SK-MEL-5 (cell line): ENCODE results near the gene MYO18A. TPM values are rescaled to one million over a fixed set of nuclear protein-coding genes. Genes with fewer than 3 reads are reported as not detected.
"Not testable (repeated sequence)": the region's sequence is repeated elsewhere in the genome, so short reads cannot be mapped to it uniquely, and the experiment has no call there.

Source experiments
- DNase-seq: peaks from one replicate; pipeline ENCODE4 v3.0.0-alpha.2; 2016; ENCODE audit warnings: low read depth, low spot score
- in situ Hi-C: cut with HindIII; loops from 2 replicates; pipeline ENCODE4 v1.10.0; 2016; ENCODE audit warnings: low sequenced_read_pairs, high pct_unique_total_duplicates, low pct_unique_long_range_greater_than_20kb
- total RNA-seq: library from RNA; depleted of rRNA; stranded (reverse); fragments of >200 nt; shearing (Covaris generic); gene quantifications from 2 replicates; pipeline ENCODE4 v1.2.3, GENCODE V29; 2014

The MYO18A gene
- total RNA-seq, 1 experiment from 2014 or later: 14.9 TPM

- in situ Hi-C loops: no loop called here
- DNase-seq: no peak
Measured at GRCh38 chr17:29176558-29177351, 3.4 kb downstream of the MYO18A start.

GRCh38 chr17:29175349-29175748, 4.8 kb downstream of the MYO18A start:
- in situ Hi-C loops: no loop called here

GRCh38 chr17:29172589-29172988, 7.6 kb downstream of the MYO18A start:
- DNase-seq: no peak
- in situ Hi-C loops: no loop called here

More at GRCh38 chr17:29175349-29175748, 4.8 kb downstream of the MYO18A start:
- DNase-seq: no peak

DNA sequence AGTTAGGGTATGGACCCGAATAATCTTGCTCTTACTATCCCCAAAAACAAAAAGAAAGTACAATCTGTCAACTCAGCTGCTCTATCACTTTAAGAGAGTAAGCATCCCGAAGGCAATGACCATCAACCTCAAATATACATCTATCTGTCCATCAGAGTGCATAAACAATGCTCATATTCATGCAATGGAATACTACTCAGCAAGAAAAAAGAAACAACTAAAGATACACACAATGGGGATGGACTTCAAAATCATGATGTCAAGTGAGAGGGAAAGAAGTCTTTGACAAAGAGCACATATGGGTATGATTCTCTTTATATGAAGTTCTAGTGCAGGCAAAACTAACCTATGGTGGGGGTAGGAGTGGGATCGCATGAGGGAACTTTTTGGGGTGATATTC, 9.5 kb downstream of the MYO18A start:
- in situ Hi-C loops: no loop called here

GRCh38 chr17:29169806-29170591, 10.2 kb downstream of the MYO18A start:
- no peak for DNase-seq
- in situ Hi-C loops: no loop called here

More for the DNA sequence above, 9.5 kb downstream of the MYO18A start:
- DNase-seq: no peak

- in situ Hi-C loops, DNase-seq: not testable (repeated sequence)
Measured at GRCh38 chr17:29168759-29169126, 11.5 kb downstream of the MYO18A start.

DNA sequence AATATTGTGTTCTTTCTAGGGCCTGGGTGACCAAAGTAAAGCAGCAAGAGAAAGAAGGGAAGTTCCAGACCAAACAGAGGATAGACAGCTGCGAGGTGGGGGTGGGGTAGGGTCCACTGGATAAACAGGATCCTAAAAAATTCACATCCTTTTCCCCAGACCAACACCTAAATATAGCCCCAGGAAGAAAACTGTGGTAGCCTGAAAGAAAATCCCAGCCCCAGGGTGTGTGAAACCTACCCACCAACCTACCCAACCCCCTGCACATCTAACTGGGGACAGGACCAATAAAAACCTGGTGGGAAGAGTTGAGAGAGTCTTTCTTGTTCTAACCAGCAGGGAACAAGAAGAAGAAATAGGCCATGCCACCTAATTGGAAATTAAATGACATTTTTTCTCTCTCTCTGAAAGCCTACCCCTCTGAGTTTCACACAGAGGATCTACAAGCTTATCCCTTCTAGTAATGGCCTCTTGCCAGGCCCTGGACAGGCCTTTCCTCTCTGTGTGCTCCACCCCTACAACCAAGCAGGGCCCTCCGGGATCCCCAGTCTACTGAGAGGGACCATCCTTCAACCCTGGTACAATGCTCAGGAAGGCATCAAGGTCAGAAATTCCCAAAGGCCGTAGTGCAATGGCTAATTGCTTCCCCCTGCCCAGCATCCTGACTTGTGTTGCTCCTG, 12.0 kb downstream of the MYO18A start:
- in situ Hi-C loops: no loop called here

GRCh38 chr17:29167393-29168078, 12.7 kb downstream of the MYO18A start:
- DNase-seq: no peak
- in situ Hi-C loops: no loop called here

More for the DNA sequence above, 12.0 kb downstream of the MYO18A start:
- no peak for DNase-seq

DNA sequence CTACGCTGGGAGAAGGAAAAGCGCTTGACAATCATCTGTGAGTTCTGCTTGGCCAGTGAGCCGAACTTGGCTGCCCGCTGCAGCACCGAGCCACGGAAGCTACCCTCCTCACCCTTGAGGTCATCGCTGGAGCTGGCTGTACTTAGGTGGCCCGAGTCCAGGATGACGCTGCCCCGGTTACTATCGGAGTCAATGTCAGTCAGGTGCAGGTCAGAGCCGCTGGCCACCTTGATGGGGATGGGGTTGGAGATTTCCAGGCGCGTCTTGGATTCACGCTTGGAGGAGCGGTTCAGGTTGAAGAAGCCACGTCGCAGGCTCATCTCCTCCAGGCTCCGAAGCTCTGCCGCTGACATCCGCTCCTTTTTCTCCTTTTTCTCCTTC, 13.7 kb downstream of the MYO18A start:
- in situ Hi-C loops: no loop called here
- DNase-seq: no peak

DNA sequence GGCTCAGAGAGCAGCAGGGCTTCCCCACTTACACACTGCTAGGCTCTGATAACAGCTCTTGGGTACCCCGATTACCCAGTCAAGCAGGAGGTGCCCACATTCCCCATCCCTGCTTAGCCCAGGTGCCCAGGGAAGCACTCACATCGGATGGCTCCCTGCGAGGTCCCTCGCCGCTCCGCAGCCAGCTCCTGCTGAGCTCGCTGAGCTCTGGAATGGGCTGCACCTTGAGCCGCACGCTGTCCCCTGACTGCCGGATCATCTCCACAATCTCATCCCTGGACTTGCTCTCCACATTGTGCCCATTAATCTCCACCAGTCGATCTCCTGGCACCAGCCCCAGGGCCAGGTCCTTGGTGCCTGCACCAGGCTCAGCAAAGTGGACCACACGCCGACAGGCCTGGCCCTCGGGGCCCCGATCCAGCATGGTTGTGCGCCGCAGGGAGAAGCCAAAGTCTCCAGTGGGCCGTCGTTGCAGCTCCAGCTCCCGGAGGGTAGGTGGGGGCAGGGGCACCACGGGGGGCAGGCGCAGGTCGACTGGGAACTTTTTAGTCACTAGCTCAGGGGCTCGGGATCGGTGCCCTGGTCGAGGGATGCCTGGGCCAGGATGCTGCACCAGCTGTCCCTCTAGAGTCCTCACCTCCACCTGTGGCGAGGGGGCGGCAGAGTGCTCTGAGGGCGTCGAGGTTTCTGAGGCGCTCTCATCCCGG, 14.2 kb downstream of the MYO18A start:
- in situ Hi-C loops: no loop called here

GRCh38 chr17:29165261-29165660, 14.9 kb downstream of the MYO18A start:
- no peak for DNase-seq
- in situ Hi-C loops: no loop called here

More for the DNA sequence above, 14.2 kb downstream of the MYO18A start:
- no peak for DNase-seq

DNA sequence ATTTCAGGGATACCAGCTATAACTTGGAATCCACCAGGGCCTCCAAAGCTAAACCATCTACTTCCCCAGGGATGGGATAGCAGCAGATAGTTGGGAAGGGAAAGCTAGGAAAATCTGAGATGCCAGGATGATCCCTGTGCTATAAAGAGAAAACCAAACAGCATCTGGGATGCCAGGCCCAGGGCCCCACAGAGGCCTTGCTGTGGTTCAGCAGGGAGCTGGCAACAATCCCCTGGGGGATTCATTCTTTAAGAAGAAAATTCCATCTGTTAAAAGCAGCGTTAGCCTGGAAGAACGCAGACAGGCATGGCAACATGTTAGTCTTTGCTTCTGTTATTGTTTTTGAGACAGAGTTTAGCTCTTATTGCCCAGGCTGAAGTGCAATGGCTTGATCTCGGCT, 16.6 kb downstream of the MYO18A start:
- in situ Hi-C loops: no loop called here

DNA sequence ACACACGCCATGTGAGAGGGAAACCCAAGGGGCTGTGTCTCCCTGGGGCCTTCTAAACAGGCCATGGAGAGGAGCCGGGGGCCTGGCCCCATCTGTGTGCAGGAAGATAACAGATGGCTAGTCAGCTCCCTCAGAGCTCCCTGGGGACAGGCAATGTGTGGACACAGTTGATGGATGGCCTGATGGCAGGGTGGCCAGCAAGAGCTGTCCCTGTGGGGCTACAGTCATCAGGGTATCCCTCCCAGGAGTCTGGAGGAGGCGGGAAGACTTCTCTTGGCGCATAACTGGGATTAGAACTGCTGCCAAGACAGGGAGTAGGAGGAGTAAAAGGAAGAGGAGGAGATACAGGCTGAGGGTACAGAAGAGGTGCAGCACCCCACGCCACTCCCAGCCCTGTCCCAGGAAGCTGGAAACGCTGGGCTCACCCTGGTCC, 17.3 kb downstream of the MYO18A start:
- no peak for DNase-seq
- in situ Hi-C loops: no loop called here

More for the DNA sequence above, 16.6 kb downstream of the MYO18A start:
- DNase-seq: no peak

DNA sequence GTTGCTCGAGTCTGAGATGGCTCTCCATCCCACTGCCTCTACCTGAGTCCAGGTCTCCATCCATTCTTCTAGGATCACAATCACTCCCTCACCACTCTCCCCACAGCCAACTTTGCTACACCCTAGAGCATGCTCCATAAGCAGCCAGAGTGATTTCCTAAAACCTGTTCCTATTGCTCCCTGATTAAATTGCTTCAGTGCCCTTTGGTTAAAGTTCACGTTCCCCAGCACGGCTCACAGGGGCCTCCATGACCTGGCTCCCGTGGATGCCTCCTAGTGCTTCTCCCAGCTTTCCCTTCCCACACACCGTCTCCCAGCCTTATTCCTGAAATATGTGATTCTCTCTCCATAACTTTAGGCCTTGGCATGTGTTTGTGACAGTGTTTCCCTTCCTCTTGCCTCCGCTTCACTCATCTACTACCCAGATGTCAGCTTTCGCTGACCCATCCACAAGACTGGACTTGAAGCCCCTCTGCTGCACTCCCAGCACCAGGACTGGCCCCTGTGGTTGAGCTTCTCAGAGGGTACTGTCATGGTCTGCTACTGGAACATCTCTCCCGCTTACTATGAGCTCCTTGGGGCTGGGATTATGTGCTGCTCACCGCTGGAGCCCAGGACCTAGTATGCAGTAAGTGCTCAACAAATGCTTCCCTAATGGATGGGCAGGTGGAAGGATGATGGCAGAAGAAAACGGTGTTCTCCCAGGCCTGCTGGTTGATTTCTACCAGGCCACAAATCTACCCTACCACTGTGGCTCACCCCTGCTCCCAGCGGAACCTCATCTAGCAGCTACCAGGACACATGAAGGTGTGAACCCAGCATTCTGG, 17.9 kb downstream of the MYO18A start:
- in situ Hi-C loops: no loop called here
- DNase-seq: no peak

GRCh38 chr17:29160253-29160652, 19.9 kb downstream of the MYO18A start:
- in situ Hi-C loops: no loop called here

DNA sequence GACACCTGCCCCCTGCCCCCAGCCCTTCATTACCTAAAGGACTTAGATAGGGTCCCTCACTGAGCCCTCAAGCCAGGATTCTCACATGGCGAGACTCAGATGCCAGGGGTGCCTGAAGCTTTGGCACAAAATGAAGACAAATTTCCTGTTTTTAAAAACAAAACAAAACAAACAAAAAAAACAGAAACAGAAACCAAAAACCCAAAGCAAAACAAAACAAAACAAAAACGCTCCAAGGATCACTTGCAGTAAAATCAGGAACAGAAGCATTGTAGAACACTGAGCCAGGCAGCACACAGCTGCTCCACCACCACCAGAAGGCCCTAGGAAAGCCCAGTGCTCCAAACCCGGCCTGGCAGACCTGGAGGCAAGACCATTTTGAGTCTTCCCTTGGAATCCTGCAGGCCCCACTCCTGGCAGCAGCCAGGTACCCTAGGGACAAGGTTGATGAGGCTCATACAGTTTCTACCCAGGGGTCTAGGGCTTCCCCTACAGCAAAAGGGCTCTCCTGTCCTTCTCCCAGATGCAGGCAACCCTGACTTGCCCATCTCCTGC, 20.8 kb downstream of the MYO18A start:
- DNase-seq: no peak
- in situ Hi-C loops: no loop called here

More at GRCh38 chr17:29160253-29160652, 19.9 kb downstream of the MYO18A start:
- DNase-seq: no peak
